Activated CD4-positive, alpha-beta T cell treated with anti-CD3 and anti-CD28 coated beads for 36 hours (primary cell): ENCODE data around the gene CDC42BPB. TPM values are rescaled to one million over a fixed set of nuclear protein-coding genes. Genes with fewer than 3 reads are reported as not detected.

Experiments used
- ATAC-seq: fragments of 200-7000 bp; cut with Tn5 transposase; one replicate; pipeline ENCODE4 v1.10.0; 2021; ENCODE audit warnings: mild to moderate bottlenecking, moderate library complexity
- CTCF ChIA-PET: fragments of 350-600 bp; sonication (Branson Sonifier 250); formaldehyde crosslinking; loops from one replicate; lab custom pipeline; 2021; ENCODE audit warnings: antibody characterized with exemption; lab: Charles Lee
- POLR2A ChIA-PET: fragments of 350-600 bp; sonication (Branson Sonifier 250); formaldehyde crosslinking; loops from one replicate; lab custom pipeline; 2021; ENCODE audit warnings: antibody characterized with exemption, inconsistent platforms; lab: Charles Lee
- DNase-seq: peaks from one replicate; pipeline ENCODE4 v3.0.0-alpha.2; 2020
- H3K27ac Mint-ChIP-seq: one replicate; pipeline ENCODE4 v1.8.0; 2021; ENCODE audit warnings: mixed read lengths
- H3K27me3 Mint-ChIP-seq: one replicate; pipeline ENCODE4 v1.8.0; 2021; ENCODE audit warnings: mixed read lengths
- H3K36me3 Mint-ChIP-seq: one replicate; pipeline ENCODE4 v1.8.0; 2021; ENCODE audit warnings: low read depth, mixed read lengths
- H3K4me1 Mint-ChIP-seq: one replicate; pipeline ENCODE4 v1.8.0; 2021; ENCODE audit warnings: mixed read lengths
- H3K4me3 Mint-ChIP-seq: one replicate; pipeline ENCODE4 v1.8.0; 2021; ENCODE audit warnings: mild to moderate bottlenecking, moderate library complexity, mixed read lengths
- H3K9me3 Mint-ChIP-seq: one replicate; pipeline ENCODE4 v1.8.0; 2021; ENCODE audit warnings: low read depth, mixed read lengths
- intact Hi-C, 2 experiments: fragments of 100-400 bp; cut with DNase I in 1 of 2; cut with micrococcal nuclease in 1 of 2; formaldehyde crosslinking; loops; one replicate each; pipeline versions ENCODE4 v1.14.2 to v1.15.1; 2022 to 2024; cut with DNase I, micrococcal nuclease
- total RNA-seq, 2 experiments: library from RNA; stranded (reverse); gene quantifications; one replicate each; pipeline ENCODE4 v1.2.3, GENCODE V29; 2021

CDC42BPB gene
- total RNA-seq, 2 experiments from 2014 or later, result 4.0 to 4.4 TPM

DNA sequence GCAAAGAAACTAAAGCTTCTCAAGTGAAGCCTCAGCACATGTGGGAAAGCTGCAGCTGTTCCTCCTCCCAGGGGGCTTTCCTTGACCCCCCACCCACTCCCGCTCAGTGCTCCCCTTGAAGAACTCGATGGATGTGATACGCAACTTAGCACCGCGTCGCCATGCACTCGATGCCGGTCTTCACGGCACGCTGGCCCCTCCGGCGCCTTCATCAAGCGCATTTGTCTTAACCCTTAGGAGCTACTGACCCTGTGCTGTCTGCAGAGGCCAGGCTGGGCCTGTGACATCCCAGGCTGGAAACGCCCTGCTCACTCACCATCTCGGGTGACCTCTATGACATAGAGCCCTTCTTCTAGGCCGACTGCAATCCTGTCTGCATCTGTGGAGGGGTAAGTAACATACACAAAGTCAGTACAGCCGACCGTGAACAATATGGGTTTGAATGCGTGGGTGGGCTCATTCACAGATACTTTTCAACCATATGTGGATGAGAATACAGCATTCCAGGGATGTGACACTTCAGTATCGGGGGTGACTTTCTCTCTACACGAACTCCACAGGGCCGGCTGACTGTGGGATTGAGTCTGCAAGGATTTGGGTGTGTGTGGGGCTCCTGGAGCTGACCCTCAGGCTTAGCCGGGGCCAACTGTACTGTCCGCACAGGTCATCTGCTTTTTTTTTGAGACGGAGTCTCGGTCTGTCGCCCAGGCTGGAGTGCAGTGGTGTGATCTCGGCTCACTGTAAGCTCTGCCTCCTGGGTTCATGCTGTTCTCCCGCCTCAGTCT is 111.8 kb downstream of the CDC42BPB start:
- no peak overlapping the region for H3K4me3 Mint-ChIP-seq
- H3K9me3 Mint-ChIP-seq, result no peaks in the 10 kb centered on the region
- H3K4me1 Mint-ChIP-seq, result peaks cover 22% of the 10 kb centered on the region
- H3K27me3 Mint-ChIP-seq, result no peaks in the 10 kb centered on the region
- ATAC-seq, result no peak
- H3K27ac Mint-ChIP-seq, result no peak overlapping the region
- intact Hi-C loops, result no loop called here
- H3K36me3 Mint-ChIP-seq, result peaks cover 3% of the 10 kb centered on the region
- CTCF ChIA-PET, result interaction anchor here (0.7 kb wide), 1 partner anchor 507 kb away, joined by 3 read pairs; no protein-coding TSS in a partner anchor
- POLR2A ChIA-PET, result no interaction called here
- no peak for DNase-seq

DNA sequence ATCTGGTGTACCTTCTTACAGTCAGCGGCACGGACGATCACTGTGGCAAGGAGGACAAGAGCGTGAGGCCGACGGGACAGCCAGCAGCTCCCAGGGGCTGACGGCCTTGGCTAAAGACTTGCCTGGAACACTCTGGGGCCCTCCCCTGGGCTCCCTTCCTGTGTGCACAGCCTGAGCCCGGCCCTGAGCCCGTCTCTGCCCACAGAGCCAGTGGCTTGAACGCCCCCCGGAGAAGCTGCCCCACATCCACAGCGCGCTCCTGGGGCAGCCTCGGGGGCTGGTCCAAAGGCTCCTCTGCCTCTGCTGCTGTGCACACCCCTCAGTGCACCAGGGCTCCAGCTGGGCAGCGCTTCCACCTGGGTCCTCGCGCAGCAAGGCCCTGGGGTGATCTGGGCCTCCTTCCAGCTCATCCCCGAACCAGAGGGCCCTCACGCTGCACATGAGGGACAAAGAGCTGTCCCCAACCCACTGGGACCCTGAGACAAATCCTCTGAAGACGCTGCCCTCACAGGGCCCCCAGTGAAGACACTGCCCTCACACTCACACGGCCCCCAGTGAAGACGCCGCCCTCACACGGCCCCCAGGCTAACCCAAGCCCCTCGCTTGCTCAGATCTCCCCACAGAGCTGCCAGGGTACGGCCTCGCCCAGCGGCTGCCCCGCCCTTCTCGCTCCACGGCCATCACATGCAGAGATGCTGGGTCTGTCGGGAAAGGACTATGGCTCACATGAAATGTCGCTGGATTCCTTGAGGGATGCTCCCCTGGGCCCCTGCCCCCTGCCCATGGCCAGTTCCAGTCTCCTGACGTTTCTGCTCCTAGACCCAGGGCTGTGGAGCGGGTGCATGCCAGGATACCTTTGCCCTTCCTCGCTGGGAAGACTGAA is 112.7 kb downstream of the CDC42BPB start:
- POLR2A ChIA-PET, result interaction anchor here (0.6 kb wide), 1 partner anchor 9 kb away, joined by 10 read pairs; no protein-coding TSS in a partner anchor
- intact Hi-C loops, result no loop called here
- H3K4me3 Mint-ChIP-seq, result no peak overlapping the region

DNA sequence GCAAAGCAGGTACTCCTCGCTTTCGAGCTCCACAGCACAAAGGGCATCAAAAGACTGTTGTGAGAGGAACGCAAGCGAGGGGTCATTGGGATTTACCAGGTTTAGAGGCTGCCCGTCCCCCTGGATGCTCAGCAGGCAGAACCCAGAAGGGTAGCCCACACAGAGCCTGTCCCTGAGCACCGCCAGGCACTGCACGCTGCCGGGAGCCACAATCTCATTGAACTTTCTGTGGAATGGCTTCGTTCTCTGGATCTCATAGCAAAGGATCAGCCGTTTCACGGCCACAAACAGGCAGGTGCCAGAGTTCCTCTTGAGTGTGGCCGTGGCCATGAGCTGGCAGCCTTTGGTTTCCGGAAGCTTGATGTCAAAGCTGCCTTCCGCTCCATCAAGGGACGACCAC is 113.4 kb downstream of the CDC42BPB start:
- Mint-ChIP-seq H3K9me3 (no peaks in the 10 kb centered on the region), H3K27me3 (no peaks in the 10 kb centered on the region), H3K4me3 (no peak overlapping the region), H3K27ac (no peak overlapping the region), H3K4me1 (peaks cover 16% of the 10 kb centered on the region), H3K36me3 (no peaks in the 10 kb centered on the region)
- POLR2A ChIA-PET, result interaction anchor here (0.6 kb wide), 1 partner anchor 8 kb away, joined by 10 read pairs; no protein-coding TSS in a partner anchor
- CTCF ChIA-PET, result interaction anchor here (0.7 to 1.1 kb wide), 3 partner anchors 13 to 249 kb away, joined by 3 read pairs; no protein-coding TSS in a partner anchor
- no peak for DNase-seq
- ATAC-seq, result no peak
- intact Hi-C loops, result no loop called here

More for the DNA sequence above, 112.7 kb downstream of the CDC42BPB start:
- H3K27ac Mint-ChIP-seq, result no peak overlapping the region
- peaks cover 3% of the 10 kb centered on the region for H3K36me3 Mint-ChIP-seq
- no peak for ATAC-seq
- peaks cover 22% of the 10 kb centered on the region for H3K4me1 Mint-ChIP-seq
- no peak for DNase-seq
- no peaks in the 10 kb centered on the region for H3K9me3 Mint-ChIP-seq
- H3K27me3 Mint-ChIP-seq, result no peaks in the 10 kb centered on the region
- CTCF ChIA-PET, result interaction anchor here (0.7 to 1.1 kb wide), 2 partner anchors 13 to 250 kb away, joined by 3 read pairs; no protein-coding TSS in a partner anchor

DNA sequence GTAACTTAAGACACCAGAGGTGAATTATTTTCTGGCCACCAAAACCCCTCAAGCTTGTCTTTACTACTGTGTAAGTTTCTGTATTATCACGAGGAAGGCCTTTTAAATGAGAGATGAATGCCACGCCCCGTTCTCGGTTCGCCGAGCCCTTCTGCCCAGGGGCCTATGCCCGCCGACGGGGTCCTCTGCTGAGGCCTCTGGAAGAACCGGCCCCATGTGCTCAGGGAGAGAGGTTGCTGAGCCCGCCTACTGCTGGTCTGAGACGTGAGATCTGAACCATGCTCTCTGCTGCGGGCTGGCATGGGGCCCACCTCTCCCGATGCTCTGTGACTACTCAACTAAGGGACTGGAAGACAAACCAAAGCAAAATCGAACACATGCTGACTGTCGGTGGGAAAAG is 113.9 kb downstream of the CDC42BPB start:
- H3K4me1 Mint-ChIP-seq, result peaks cover 12% of the 10 kb centered on the region
- DNase-seq (no peak), ATAC-seq (no peak)
- intact Hi-C loops, result no loop called here
- H3K4me3 Mint-ChIP-seq, result no peak overlapping the region
- H3K27ac Mint-ChIP-seq, result no peak overlapping the region
- POLR2A ChIA-PET, result no interaction called here
- H3K9me3 Mint-ChIP-seq, result no peaks in the 10 kb centered on the region
- no peaks in the 10 kb centered on the region for H3K36me3 Mint-ChIP-seq
- no peaks in the 10 kb centered on the region for H3K27me3 Mint-ChIP-seq
- CTCF ChIA-PET, result interaction anchor here (1.0 to 1.1 kb wide), 2 partner anchors 21 to 249 kb away, joined by 3 read pairs; no protein-coding TSS in a partner anchor

DNA sequence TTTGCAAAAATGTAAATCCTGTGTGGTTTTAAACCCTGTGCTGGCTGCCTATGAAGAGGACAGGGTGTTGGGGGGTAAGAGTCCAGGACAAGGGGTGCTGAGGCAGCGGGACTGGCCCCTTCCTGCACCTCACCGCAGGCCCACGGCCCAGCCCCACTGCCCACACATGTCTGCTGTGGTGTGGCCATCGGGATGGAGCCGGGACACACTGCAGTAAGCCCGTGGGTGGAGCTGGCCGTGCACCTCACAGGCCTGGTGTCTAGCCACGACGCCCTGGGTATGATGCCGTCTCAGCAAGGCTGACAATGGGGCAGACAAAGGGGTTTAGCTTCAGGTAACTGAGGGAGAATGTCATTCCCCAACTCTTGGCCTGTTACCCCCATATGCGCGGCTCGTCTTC is 115.3 kb downstream of the CDC42BPB start:
- DNase-seq (no peak), ATAC-seq (no peak)
- Mint-ChIP-seq H3K36me3 (no peaks in the 10 kb centered on the region), H3K4me1 (peaks cover 7% of the 10 kb centered on the region), H3K27me3 (no peaks in the 10 kb centered on the region), H3K4me3 (no peak overlapping the region), H3K27ac (no peak overlapping the region), H3K9me3 (no peaks in the 10 kb centered on the region)
- intact Hi-C loops, result no loop called here
- POLR2A ChIA-PET, result no interaction called here
- CTCF ChIA-PET, result no interaction called here

DNA sequence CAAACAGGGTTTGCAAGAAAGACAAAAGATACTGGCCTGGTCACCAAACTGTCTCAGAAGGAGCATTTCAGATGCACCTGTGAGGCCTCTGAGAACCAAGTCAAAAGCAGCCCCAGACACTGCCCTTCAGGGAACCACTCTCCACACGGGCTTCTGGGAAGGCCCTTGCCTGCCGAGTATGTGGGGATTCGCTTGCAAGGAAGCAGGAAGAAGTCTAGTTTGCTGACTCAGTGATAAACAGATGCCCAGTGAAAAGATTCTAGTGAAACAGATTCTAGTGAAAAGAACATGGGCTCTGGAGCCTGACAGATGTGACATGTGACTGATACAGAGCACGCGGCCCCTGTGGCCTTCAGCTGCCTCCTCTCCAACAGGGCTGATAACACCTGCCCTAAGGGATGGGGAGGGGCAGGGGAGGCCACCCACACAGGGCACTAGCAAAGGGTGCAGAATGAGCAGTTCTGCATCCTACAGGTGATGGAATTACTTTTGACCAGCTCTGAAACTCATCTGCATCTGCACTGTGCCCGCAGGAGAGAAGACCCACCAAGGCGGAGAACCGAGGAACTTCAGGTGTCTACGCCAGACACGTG is 115.8 kb downstream of the CDC42BPB start:
- Mint-ChIP-seq H3K4me3 (no peak overlapping the region), H3K27me3 (no peaks in the 10 kb centered on the region), H3K9me3 (no peaks in the 10 kb centered on the region), H3K4me1 (peaks cover 2% of the 10 kb centered on the region), H3K27ac (no peak overlapping the region), H3K36me3 (no peaks in the 10 kb centered on the region)
- DNase-seq, result no peak
- ChIA-PET POLR2A (no interaction called here), CTCF (no interaction called here)
- intact Hi-C loops, result no loop called here
- no peak for ATAC-seq

DNA sequence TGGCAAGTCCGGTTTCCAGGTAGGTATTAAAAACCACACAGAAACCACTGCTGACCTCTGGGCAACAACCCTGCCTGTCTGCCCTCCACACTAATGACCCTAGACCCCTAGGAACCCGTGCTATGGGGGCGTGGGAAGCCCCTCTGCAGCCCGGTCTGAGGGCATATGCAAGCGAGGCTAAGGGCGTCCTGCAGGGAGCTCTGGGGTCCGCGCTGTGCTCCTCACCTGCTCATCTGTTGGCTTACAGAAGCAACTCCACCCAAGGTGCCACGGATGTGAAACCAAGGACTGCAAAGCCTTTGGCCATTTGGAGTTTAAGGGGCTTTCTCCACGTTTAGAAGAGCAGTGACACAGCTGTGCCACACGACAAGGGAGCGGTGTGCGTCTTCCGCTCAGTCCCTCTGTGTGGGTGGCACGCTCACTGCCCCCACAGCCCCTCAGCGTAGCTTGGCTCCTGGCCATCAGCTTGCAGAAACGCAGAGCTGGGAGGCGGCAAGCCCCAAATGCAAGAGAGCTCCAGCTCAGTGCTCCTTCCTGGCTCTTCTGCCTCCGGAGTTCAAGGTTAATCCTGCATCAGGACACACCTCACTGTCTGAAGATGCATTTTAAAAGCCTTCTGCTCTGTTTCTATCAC is 116.5 kb downstream of the CDC42BPB start:
- DNase-seq (no peak), ATAC-seq (no peak)
- CTCF ChIA-PET, result no interaction called here
- Mint-ChIP-seq H3K4me1 (no peaks in the 10 kb centered on the region), H3K9me3 (no peaks in the 10 kb centered on the region), H3K27ac (no peak overlapping the region), H3K36me3 (no peaks in the 10 kb centered on the region), H3K4me3 (no peak overlapping the region), H3K27me3 (no peaks in the 10 kb centered on the region)
- POLR2A ChIA-PET, result no interaction called here
- intact Hi-C loops, result no loop called here

DNA sequence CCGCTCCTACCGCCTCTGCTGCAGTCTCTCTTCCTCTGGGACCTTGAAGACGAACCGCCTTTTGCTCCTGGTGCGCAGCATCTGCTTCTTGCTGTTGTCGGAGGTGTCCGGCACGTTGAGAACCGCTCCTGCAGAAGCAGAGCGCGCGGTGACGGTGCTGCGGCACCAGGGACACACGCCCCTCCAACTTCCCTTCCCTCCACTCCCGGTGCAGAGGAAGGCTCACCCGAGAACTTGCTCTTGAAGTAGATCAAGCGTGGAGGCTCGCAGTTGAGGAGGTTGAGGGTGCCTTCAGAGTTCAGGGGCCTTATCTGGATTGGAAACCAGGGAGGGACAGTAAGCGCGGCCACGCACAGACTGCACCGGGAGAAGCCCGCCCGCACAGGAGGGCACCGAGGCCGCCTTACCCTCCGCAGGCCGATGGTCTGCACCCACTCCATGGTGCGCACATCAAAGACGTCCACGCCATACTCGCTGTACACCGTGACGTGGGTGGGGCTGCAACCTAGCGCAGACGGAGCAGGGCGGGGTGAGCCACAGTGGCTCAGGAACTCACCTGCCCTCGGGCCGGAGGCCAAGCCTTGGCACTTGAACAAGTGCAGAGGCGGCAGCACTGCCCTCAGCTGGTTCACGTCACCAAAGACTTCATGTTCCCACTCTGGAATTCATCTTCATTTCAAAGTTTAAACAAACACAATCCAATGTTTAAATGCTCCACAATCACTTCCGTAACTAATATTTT is 117.4 kb downstream of the CDC42BPB start:
- Mint-ChIP-seq H3K4me1 (no peaks in the 10 kb centered on the region), H3K27me3 (no peaks in the 10 kb centered on the region), H3K27ac (no peak overlapping the region), H3K4me3 (no peak overlapping the region), H3K9me3 (no peaks in the 10 kb centered on the region), H3K36me3 (no peaks in the 10 kb centered on the region)
- ChIA-PET CTCF (no interaction called here), POLR2A (no interaction called here)
- intact Hi-C loops, result no loop called here
- ATAC-seq, result no peak
- DNase-seq, result no peak

DNA sequence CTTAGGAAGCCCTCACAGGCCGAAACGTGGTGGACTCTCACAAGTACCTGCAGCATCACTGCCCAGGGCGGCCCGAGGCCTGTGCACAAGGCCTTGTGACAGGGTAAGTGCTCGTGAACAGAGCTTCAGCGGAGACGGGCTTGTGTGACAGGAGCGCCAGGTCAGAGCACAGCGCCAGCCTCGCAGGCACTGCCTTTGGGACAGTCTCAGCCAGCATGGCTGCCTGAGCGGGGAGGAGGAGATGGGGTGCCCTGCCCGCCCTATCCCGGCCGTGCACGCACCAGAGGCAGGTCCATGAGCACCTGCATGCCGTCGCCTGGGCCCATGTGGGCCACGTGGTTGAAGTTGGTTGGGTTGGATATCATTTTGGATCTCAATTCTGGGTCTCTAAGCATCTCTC is 118.0 kb downstream of the CDC42BPB start:
- ATAC-seq (no peak), DNase-seq (no peak)
- Mint-ChIP-seq H3K9me3 (no peaks in the 10 kb centered on the region), H3K4me3 (no peak overlapping the region), H3K27ac (no peak overlapping the region), H3K27me3 (no peaks in the 10 kb centered on the region), H3K4me1 (no peaks in the 10 kb centered on the region), H3K36me3 (no peaks in the 10 kb centered on the region)
- POLR2A ChIA-PET, result no interaction called here
- intact Hi-C loops, result no loop called here
- CTCF ChIA-PET, result no interaction called here

DNA sequence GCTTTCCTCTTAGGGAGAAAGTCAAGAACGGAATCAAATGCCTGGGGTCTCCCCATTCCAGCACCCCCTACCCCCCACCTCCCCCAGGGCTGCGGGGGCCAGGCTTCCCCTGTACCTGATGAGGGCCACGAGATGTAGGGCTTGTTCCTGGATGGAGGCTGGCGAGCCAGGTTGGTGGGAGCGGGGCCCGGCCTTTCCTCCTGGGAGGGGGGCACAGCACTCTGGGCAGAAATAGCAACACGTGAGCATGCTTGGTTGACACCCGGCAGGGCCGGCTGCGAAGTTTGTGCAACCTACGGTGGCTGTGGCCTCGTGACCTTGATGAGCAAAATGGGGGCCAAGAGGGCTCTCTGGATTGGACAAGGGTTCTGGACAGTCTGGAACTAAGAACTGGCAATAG is 119.2 kb downstream of the CDC42BPB start:
- CTCF ChIA-PET, result no interaction called here
- ATAC-seq (no peak), DNase-seq (no peak)
- H3K27ac Mint-ChIP-seq, result no peak overlapping the region
- no peaks in the 10 kb centered on the region for H3K4me1 Mint-ChIP-seq
- H3K4me3 Mint-ChIP-seq, result no peak overlapping the region
- no peaks in the 10 kb centered on the region for H3K9me3 Mint-ChIP-seq
- POLR2A ChIA-PET, result interaction anchor here (0.6 to 0.7 kb wide), 2 partner anchors 231 to 586 kb away, joined by 4 to 13 read pairs; no protein-coding TSS in a partner anchor
- H3K36me3 Mint-ChIP-seq, result no peaks in the 10 kb centered on the region
- no peaks in the 10 kb centered on the region for H3K27me3 Mint-ChIP-seq
- intact Hi-C loops, result no loop called here
